ENCODE data around the gene FBXL19. TPM values are rescaled to one million over a fixed set of nuclear protein-coding genes. Genes with fewer than 3 reads are reported as not detected.
A peak's percentile ranks its signal among the peaks of the same experiment; 100 is the strongest.

Gene FBXL19
- total RNA-seq, 2 experiments from 2014 or later, result 16.1 to 34.8 TPM

GRCh38 chr16:30922420-30922959, 882 bp upstream of the FBXL19 start:
- Histone ChIP-seq H3K4me3 (ENCODE audit: low read depth, low read length, poor library complexity, severe bottlenecking) (peak overlapping the region; percentile 74), H3K4me1 (ENCODE audit: insufficient read depth, low read length, poor library complexity, severe bottlenecking) (peaks cover 14% of the 10 kb centered on the region), H3K27ac (ENCODE audit: low read depth, low read length, poor library complexity, severe bottlenecking) (peak overlapping the region; percentile 74), H3K9me3 (ENCODE audit: low read length) (no peaks in the 10 kb centered on the region), H3K4me2 (ENCODE audit: low read length) (peak overlapping the region; percentile 87), H2AFZ (ENCODE audit: low read length) (peak overlapping the region; percentile 72), H3K9me2 (ENCODE audit: insufficient read depth, low read length) (no peaks in the 10 kb centered on the region), H3K36me3 (ENCODE audit: insufficient read depth, low read length) (no peaks in the 10 kb centered on the region), H4K20me1 (ENCODE audit: insufficient read depth, low read length) (no peaks in the 10 kb centered on the region), H3K79me2 (ENCODE audit: insufficient read depth, low read depth, low read length) (no peaks in the 10 kb centered on the region)
- POLR2A ChIA-PET, result no interaction called here
- BruUV-seq (replicated peaks), result TSS peak; percentile 79
- TF ChIP-seq EZH2phosphoT487 (IDR thresholded peaks at IDR 0.05; ENCODE audit: borderline replicate concordance, low read depth, low read length) (no peak), CTCF (conservative IDR thresholded peaks at IDR 0.05; ENCODE audit: low read length) (no peak)
- CTCF ChIA-PET (ENCODE audit: unreplicated experiment), result no interaction called here
- intact Hi-C loops (cut with micrococcal nuclease; ENCODE audit: unreplicated experiment), result loop anchor here (1.0 to 2.0 kb wide), 6 partner anchors 34 to 264 kb away; partner anchors contain the start of genes CFAP119, FBRS, RNF40 and SETD1A
- peak; percentile 99 for DNase-seq (ENCODE audit: low spot score)

- H3K4me2 ChIP-seq (ENCODE audit: low read length), result peak overlapping the region; percentile 84
- H3K9me2 ChIP-seq (ENCODE audit: insufficient read depth, low read length), result no peaks in the 10 kb centered on the region
- no peaks in the 10 kb centered on the region for H3K9me3 ChIP-seq (ENCODE audit: low read length)
- peaks cover 16% of the 10 kb centered on the region for H3K4me1 ChIP-seq (ENCODE audit: insufficient read depth, low read length, poor library complexity, severe bottlenecking)
- ChIA-PET CTCF (ENCODE audit: unreplicated experiment) (interaction anchor here (0.6 kb wide), 1 partner anchor 21 kb away, joined by 3 read pairs; no protein-coding TSS in a partner anchor), POLR2A (interaction anchor here (0.6 kb wide), 1 partner anchor 462 kb away, joined by 3 read pairs; no protein-coding TSS in a partner anchor)
- no TSS peak for BruUV-seq (replicated peaks)
- intact Hi-C loops (cut with micrococcal nuclease; ENCODE audit: unreplicated experiment), result loop anchor here (1.0 to 2.0 kb wide), 7 partner anchors 34 to 264 kb away; partner anchors contain the start of genes CFAP119, FBRS, KAT8 and RNF40
- no peaks in the 10 kb centered on the region for H3K36me3 ChIP-seq (ENCODE audit: insufficient read depth, low read length)
- no peak for TF ChIP-seq EZH2phosphoT487 (IDR thresholded peaks at IDR 0.05; ENCODE audit: borderline replicate concordance, low read depth, low read length)
- TF ChIP-seq CTCF (conservative IDR thresholded peaks at IDR 0.05; ENCODE audit: low read length), result no peak
- peak overlapping the region; percentile 63 for H2AFZ ChIP-seq (ENCODE audit: low read length)
- H3K4me3 ChIP-seq (ENCODE audit: low read depth, low read length, poor library complexity, severe bottlenecking), result peak overlapping the region; percentile 74
- no peaks in the 10 kb centered on the region for H4K20me1 ChIP-seq (ENCODE audit: insufficient read depth, low read length)
- no peaks in the 10 kb centered on the region for H3K79me2 ChIP-seq (ENCODE audit: insufficient read depth, low read depth, low read length)
- H3K27ac ChIP-seq (ENCODE audit: low read depth, low read length, poor library complexity, severe bottlenecking), result peak overlapping the region; percentile 74
- peak; percentile 99 for DNase-seq (ENCODE audit: low spot score)
Observed at GRCh38 chr16:30922960-30923535, 324 bp upstream of the FBXL19 start.

Data from OCI-LY7 (cell line).